OCI-LY3 (cell line): ENCODE data around the gene MYL3.

Source experiments
- CTCF ChIP-seq: fragments of 200-600, 300-600 bp; sonication (generic); IDR thresholded peaks from 2 replicates; pipeline ENCODE4 v1.5.1; 2014; ENCODE audit warnings: antibody characterized with exemption, low read length, low read depth
- EZH2phosphoT487 ChIP-seq: fragments of 200-600 bp; shearing (Covaris generic); IDR thresholded peaks from 2 replicates; pipeline ENCODE4 v1.6.1; 2018; ENCODE audit warnings: antibody characterized with exemption, mixed run types, low read depth

- TF ChIP-seq CTCF (no peak), EZH2phosphoT487 (no peak)
Observed at GRCh38 chr3:46869440-46869839, 6.2 kb upstream of the MYL3 start.
